MM.1S (cell line): ENCODE results near the gene BMP10.
"Not testable (repeated sequence)": the region's sequence is repeated elsewhere in the genome, so short reads cannot be mapped to it uniquely, and the experiment has no call there.

Experiments
- DNase-seq: peaks from one replicate; pipeline ENCODE4 v3.0.0-alpha.2; 2015
- H2AFZ ChIP-seq: fragments of 300-600 bp; sonication (generic); 2 replicates; pipeline ENCODE4 v1.6.0; 2016; ENCODE audit warnings: antibody characterized with exemption, low read length
- H3F3A ChIP-seq: fragments of 300-600 bp; sonication (generic); 2 replicates; pipeline ENCODE4 v1.6.1; 2016; ENCODE audit warnings: mild to moderate bottlenecking, antibody characterized with exemption, low read length, moderate library complexity, mixed read lengths; ENCODE audit not compliant: insufficient read depth
- H3K27ac ChIP-seq: fragments of 300-600 bp; sonication (generic); 2 replicates; pipeline ENCODE4 v1.5.1; 2016; ENCODE audit warnings: mild to moderate bottlenecking, low read length
- H3K27me3 ChIP-seq: fragments of 300-600 bp; sonication (generic); replicated peaks from 2 replicates; pipeline ENCODE4 v1.6.0; 2016; ENCODE audit warnings: low read length; ENCODE audit not compliant: insufficient read depth
- H3K36me3 ChIP-seq: fragments of 300-600 bp; sonication (generic); replicated peaks from 2 replicates; pipeline ENCODE4 v1.6.1; 2016; ENCODE audit warnings: mild to moderate bottlenecking, low read length, mixed read lengths; ENCODE audit not compliant: insufficient read depth
- H3K4me1 ChIP-seq: fragments of 300-600 bp; sonication (generic); 2 replicates; pipeline ENCODE4 v1.6.1; 2016; ENCODE audit warnings: low read length, mixed read lengths
- H3K4me2 ChIP-seq: fragments of 300-600 bp; sonication (generic); 2 replicates; pipeline ENCODE4 v1.6.0; 2016; ENCODE audit warnings: low read depth, low read length
- H3K4me3 ChIP-seq: fragments of 300-600 bp; sonication (generic); 2 replicates; pipeline ENCODE4 v1.5.1; 2016; ENCODE audit warnings: low read length, mixed read lengths
- H3K79me2 ChIP-seq: fragments of 300-600 bp; sonication (generic); 2 replicates; pipeline ENCODE4 v1.6.1; 2016; ENCODE audit warnings: mixed run types, low read length, mixed read lengths
- H3K9ac ChIP-seq: fragments of 300-600 bp; sonication (generic); 2 replicates; pipeline ENCODE4 v1.6.1; 2016; ENCODE audit warnings: low read length, mixed read lengths
- H3K9me2 ChIP-seq: fragments of 300-600 bp; sonication (generic); replicated peaks from 2 replicates; pipeline ENCODE4 v1.6.1; 2016; ENCODE audit warnings: mild to moderate bottlenecking, low read length, mixed read lengths; ENCODE audit not compliant: insufficient read depth
- H3K9me3 ChIP-seq: fragments of 300-600 bp; sonication (generic); replicated peaks from 2 replicates; pipeline ENCODE4 v1.6.1; 2016; ENCODE audit warnings: mild to moderate bottlenecking, low read length, mixed read lengths; ENCODE audit not compliant: insufficient read depth
- H4K20me1 ChIP-seq: fragments of 300-600 bp; sonication (generic); 2 replicates; pipeline ENCODE4 v1.6.1; 2016; ENCODE audit warnings: mild to moderate bottlenecking, low read length, moderate library complexity, mixed read lengths; ENCODE audit not compliant: insufficient read depth
- CTCF ChIP-seq: fragments of 300-600 bp; sonication (generic); IDR thresholded peaks from 2 replicates; pipeline ENCODE4 v1.5.1; 2016; ENCODE audit warnings: antibody characterized with exemption, low read length, mixed read lengths
- EZH2 ChIP-seq: fragments of 300-600 bp; sonication (generic); optimal IDR thresholded peaks from 2 replicates; pipeline ENCODE3; 2017; ENCODE audit warnings: low read depth, mild to moderate bottlenecking, antibody characterized with exemption, low read length, mixed read lengths
- EZH2phosphoT487 ChIP-seq: fragments of 300-600 bp; sonication (generic); IDR thresholded peaks from 2 replicates; pipeline ENCODE4 v1.6.1; 2018; ENCODE audit warnings: antibody characterized with exemption, low read length

BMP10 gene

GRCh38 chr2:68901199-68901514, 30.0 kb upstream of the BMP10 start:
- no peaks in the 10 kb centered on the region for H4K20me1 ChIP-seq
- H3F3A ChIP-seq, result no peaks in the 10 kb centered on the region
- H3K27ac ChIP-seq, result no peak overlapping the region
- no peak overlapping the region for H3K4me2 ChIP-seq
- TF ChIP-seq CTCF (peak; percentile 73), EZH2 (no peak), EZH2phosphoT487 (no peak)
- H3K27me3 ChIP-seq, result no peaks in the 10 kb centered on the region
- H3K36me3 ChIP-seq, result no peaks in the 10 kb centered on the region
- no peak overlapping the region for H3K4me3 ChIP-seq
- no peaks in the 10 kb centered on the region for H3K4me1 ChIP-seq
- H3K79me2 ChIP-seq, result no peaks in the 10 kb centered on the region
- H3K9me2 ChIP-seq, result no peaks in the 10 kb centered on the region
- no peaks in the 10 kb centered on the region for H3K9me3 ChIP-seq
- no peak overlapping the region for H3K9ac ChIP-seq
- DNase-seq, result peak; percentile 58
- no peak overlapping the region for H2AFZ ChIP-seq

- no peaks in the 10 kb centered on the region for H3K4me1 ChIP-seq
- no peaks in the 10 kb centered on the region for H3F3A ChIP-seq
- no peaks in the 10 kb centered on the region for H3K9me2 ChIP-seq
- H3K9me3 ChIP-seq, result no peaks in the 10 kb centered on the region
- no peak overlapping the region for H3K4me2 ChIP-seq
- no peaks in the 10 kb centered on the region for H3K79me2 ChIP-seq
- no peak overlapping the region for H3K27ac ChIP-seq
- no peaks in the 10 kb centered on the region for H3K27me3 ChIP-seq
- no peaks in the 10 kb centered on the region for H3K36me3 ChIP-seq
- H2AFZ ChIP-seq, result no peak overlapping the region
- no peak overlapping the region for H3K4me3 ChIP-seq
- H3K9ac ChIP-seq, result no peak overlapping the region
- H4K20me1 ChIP-seq, result no peaks in the 10 kb centered on the region
- no peak for DNase-seq
- TF ChIP-seq CTCF, result peak; percentile 32
- TF ChIP-seq EZH2phosphoT487, result no peak
- TF ChIP-seq EZH2, result no peak
These were observed 29.4 kb upstream of the BMP10 start for GRCh38 chr2:68900496-68901198.

- not testable (repeated sequence) for H3K36me3 ChIP-seq, H3K9ac ChIP-seq, H3K4me3 ChIP-seq, H3K27me3 ChIP-seq, H4K20me1 ChIP-seq, H3K9me2 ChIP-seq, H3K4me2 ChIP-seq, H3K9me3 ChIP-seq, H3K79me2 ChIP-seq, H3K4me1 ChIP-seq, H3K27ac ChIP-seq, DNase-seq, H3F3A ChIP-seq, H2AFZ ChIP-seq
These were observed 24.8 kb upstream of the BMP10 start for GRCh38 chr2:68895981-68896380.

GRCh38 chr2:68889500-68889899, 18.3 kb upstream of the BMP10 start:
- H3K9me2 ChIP-seq, result no peaks in the 10 kb centered on the region
- H3K36me3 ChIP-seq, result no peaks in the 10 kb centered on the region
- no peak overlapping the region for H3K4me3 ChIP-seq
- H3F3A ChIP-seq, result no peaks in the 10 kb centered on the region
- no peak for TF ChIP-seq EZH2
- no peak for TF ChIP-seq CTCF
- TF ChIP-seq EZH2phosphoT487, result no peak
- H3K27me3 ChIP-seq, result no peaks in the 10 kb centered on the region
- H2AFZ ChIP-seq, result no peak overlapping the region
- H3K4me1 ChIP-seq, result no peaks in the 10 kb centered on the region
- H3K79me2 ChIP-seq, result no peaks in the 10 kb centered on the region
- no peaks in the 10 kb centered on the region for H4K20me1 ChIP-seq
- H3K9me3 ChIP-seq, result no peaks in the 10 kb centered on the region
- H3K27ac ChIP-seq, result no peak overlapping the region
- no peak for DNase-seq
- no peak overlapping the region for H3K9ac ChIP-seq
- no peak overlapping the region for H3K4me2 ChIP-seq
